GM23248 (cell line): Measurements from ENCODE around the gene GCN1.

Source experiments
- EZH2 ChIP-seq: fragments of 200-600 bp; sonication (generic); IDR thresholded peaks from 2 replicates; pipeline ENCODE4 v1.6.1; 2018; ENCODE audit warnings: antibody characterized with exemption, mild to moderate bottlenecking; ENCODE audit not compliant: insufficient read depth, poor library complexity, severe bottlenecking
- EZH2phosphoT487 ChIP-seq: fragments of 200-600 bp; sonication (generic); IDR thresholded peaks from 2 replicates; pipeline ENCODE4 v1.6.1; 2018; ENCODE audit warnings: antibody characterized with exemption, moderate library complexity, mild to moderate bottlenecking, low read depth; ENCODE audit not compliant: insufficient read depth

DNA sequence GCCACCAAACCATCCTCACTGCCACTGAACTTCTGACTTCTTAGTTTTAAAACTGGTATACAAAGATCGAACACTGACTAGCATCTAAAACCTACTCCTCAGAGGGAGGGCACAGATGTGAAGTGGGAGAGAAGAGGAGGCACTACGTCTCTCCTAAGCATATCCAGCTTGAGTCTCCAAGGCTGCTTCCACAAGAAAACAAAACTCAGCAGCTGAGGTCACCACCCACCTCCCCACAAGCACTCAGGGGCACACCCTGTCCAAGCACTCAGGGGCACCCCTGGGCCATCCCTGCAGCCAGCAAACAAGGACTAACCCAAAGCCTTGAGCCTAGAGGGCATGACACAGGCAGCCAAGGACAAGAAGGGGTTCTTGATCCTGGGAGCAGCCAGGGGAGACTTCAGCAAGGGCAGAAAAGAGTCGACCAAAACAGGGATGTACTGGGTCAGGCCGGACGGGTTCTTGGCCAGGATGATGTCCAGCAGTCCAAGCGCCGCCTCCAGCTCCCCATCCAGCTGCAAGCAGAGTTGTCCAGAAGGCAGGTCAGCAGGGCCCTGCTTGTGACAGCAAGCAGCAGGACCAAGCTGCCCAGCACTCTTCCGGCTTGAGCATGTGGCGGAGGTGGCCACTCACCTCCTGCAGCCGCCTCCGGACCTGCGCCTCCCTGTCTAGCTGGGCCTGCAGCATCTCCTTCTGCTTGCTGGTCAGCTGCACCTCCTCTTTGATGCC lies 34.8 kb downstream of the GCN1 start:
- no peak for TF ChIP-seq EZH2
- TF ChIP-seq EZH2phosphoT487 = no peak
